H1 (cell line): ENCODE results near the gene NME1. TPM values are rescaled to one million over a fixed set of nuclear protein-coding genes. Genes with fewer than 3 reads are reported as not detected.

ENCODE experiments used
- CTCF ChIA-PET: fragments of 300-600 bp; sonication (Branson Sonifier 250); formaldehyde crosslinking; loops from one replicate; lab custom pipeline; 2021; ENCODE audit not compliant: partially characterized antibody; lab: Charles Lee
- POLR2A ChIA-PET: fragments of 300-600 bp; sonication (Branson Sonifier 250); formaldehyde crosslinking; loops from one replicate; lab custom pipeline; 2021; ENCODE audit warnings: inconsistent platforms; ENCODE audit not compliant: partially characterized antibody; lab: Charles Lee
- DNase-seq, 2 experiments: peaks; one replicate each; pipeline versions ENCODE4 v3.0.0 to v3.0.0-alpha.2; 2010 to 2022; ENCODE audit warnings: low spot score in 2 of 2, low read depth in 1 of 2, mixed read lengths in 1 of 2
- FAIRE-seq: peaks from 2 replicates; lab custom pipeline; 2011; peaks lifted over from hg19 to GRCh38; lab: Jason Lieb, UNC
- H2AFZ ChIP-seq: 2 replicates; pipeline ENCODE4 v1.8.1; 2012; ENCODE audit warnings: low read length, inconsistent platforms
- H2AK5ac ChIP-seq: 2 replicates; pipeline ENCODE4 v1.6.1; 2013; ENCODE audit warnings: low read depth, low read length
- H2BK120ac ChIP-seq: replicated peaks from 2 replicates; pipeline ENCODE3; 2013; ENCODE audit warnings: low read depth, low read length, inconsistent platforms
- H2BK12ac ChIP-seq: 2 replicates; pipeline ENCODE4 v1.6.1; 2013; ENCODE audit warnings: low read depth, low read length
- H2BK15ac ChIP-seq: 2 replicates; pipeline ENCODE4 v1.6.1; 2013; ENCODE audit warnings: low read length
- H2BK20ac ChIP-seq: 2 replicates; pipeline ENCODE4 v1.6.1; 2013; ENCODE audit warnings: low read length
- H2BK5ac ChIP-seq: 2 replicates; pipeline ENCODE4 v1.6.1; 2013; ENCODE audit warnings: low read depth, low read length
- H3K14ac ChIP-seq: 2 replicates; pipeline ENCODE4 v1.6.1; 2013; ENCODE audit warnings: inconsistent platforms; ENCODE audit not compliant: insufficient read length
- H3K18ac ChIP-seq: 2 replicates; pipeline ENCODE4 v1.6.1; 2013; ENCODE audit warnings: low read length; ENCODE audit errors: extremely low read depth
- H3K23ac ChIP-seq: 2 replicates; pipeline ENCODE4 v1.6.1; 2013; ENCODE audit warnings: inconsistent platforms; ENCODE audit not compliant: insufficient read length
- H3K23me2 ChIP-seq: 2 replicates; pipeline ENCODE4 v1.6.1; 2013; ENCODE audit warnings: low read depth, low read length
- H3K27ac ChIP-seq: 2 replicates; pipeline ENCODE4 v1.6.1; 2011; ENCODE audit warnings: low read depth, low read length, inconsistent platforms
- H3K27me3 ChIP-seq, 4 experiments: replicated peaks in 1 of 4; 1 replicate in 1 of 4; 2 replicates in 3 of 4; pipeline versions ENCODE4 v1.6.1 to v1.8.1; 2011 to 2013; ENCODE audit warnings: low read length in 3 of 4, mild to moderate bottlenecking in 3 of 4, inconsistent platforms in 2 of 4, mixed read lengths in 2 of 4, moderate library complexity in 1 of 4; ENCODE audit not compliant: control insufficient read depth in 3 of 4, insufficient read depth in 3 of 4; ENCODE audit errors: extremely low read depth in 1 of 4
- H3K36me3 ChIP-seq, 4 experiments: 2 replicates each; pipeline versions ENCODE4 v1.6.1 to v1.8.1; 2011 to 2013; ENCODE audit warnings: mild to moderate bottlenecking in 4 of 4, low read length in 3 of 4, moderate library complexity in 2 of 4, control low read depth in 1 of 4, inconsistent platforms in 1 of 4; ENCODE audit not compliant: insufficient read depth in 4 of 4, control insufficient read depth in 2 of 4
- H3K4ac ChIP-seq: replicated peaks from 2 replicates; pipeline ENCODE3; 2013; ENCODE audit warnings: low read length, low read depth, mixed read lengths, inconsistent platforms; ENCODE audit not compliant: insufficient read length
- H3K4me1 ChIP-seq, 4 experiments: replicated peaks in 1 of 4; 1 replicate in 1 of 4; 2 replicates in 3 of 4; pipeline versions ENCODE4 v1.6.1 to v1.8.1; 2011 to 2013; ENCODE audit warnings: low read length in 3 of 4, inconsistent platforms in 2 of 4, mixed read lengths in 1 of 4; ENCODE audit not compliant: insufficient read depth in 4 of 4, control insufficient read depth in 3 of 4
- H3K4me2 ChIP-seq, 2 experiments: 2 replicates each; pipeline versions ENCODE4 v1.6.1 to v1.8.1; 2011 to 2013; ENCODE audit warnings: low read depth in 2 of 2, low read length in 2 of 2, control low read depth in 1 of 2, inconsistent platforms in 1 of 2, mild to moderate bottlenecking in 1 of 2; ENCODE audit not compliant: insufficient read depth in 1 of 2
- H3K4me3 ChIP-seq, 4 experiments: fragments of 200-600, 300-600 bp in 1 of 4; sonication (generic), shearing (Covaris generic), sonication (Bioruptor Twin) in 1 of 4; 2 replicates each; pipeline versions ENCODE4 v1.5.1 to v1.8.1; 2011 to 2016; ENCODE audit warnings: low read length in 4 of 4, low read depth in 3 of 4, control low read depth in 2 of 4, inconsistent platforms in 2 of 4, mild to moderate bottlenecking in 2 of 4, mixed read lengths in 1 of 4, moderate library complexity in 1 of 4; ENCODE audit not compliant: insufficient read depth in 2 of 4; ENCODE audit errors: extremely low read depth in 1 of 4
- H3K56ac ChIP-seq: replicated peaks from 2 replicates; pipeline ENCODE3; 2013; ENCODE audit warnings: low read depth, mild to moderate bottlenecking, mixed read lengths, low read length, inconsistent platforms; ENCODE audit not compliant: insufficient read length
- H3K79me1 ChIP-seq: 2 replicates; pipeline ENCODE4 v1.6.1; 2013; ENCODE audit warnings: low read depth, low read length, control low read depth
- H3K79me2 ChIP-seq, 2 experiments: 2 replicates each; pipeline versions ENCODE4 v1.6.1 to v1.8.1; 2012 to 2013; ENCODE audit warnings: low read length in 2 of 2, mild to moderate bottlenecking in 2 of 2, inconsistent platforms in 1 of 2; ENCODE audit not compliant: insufficient read depth in 2 of 2, control insufficient read depth in 1 of 2
- H3K9ac ChIP-seq, 4 experiments: replicated peaks in 1 of 4; 1 replicate in 1 of 4; 2 replicates in 3 of 4; pipeline versions ENCODE4 v1.6.1 to v1.8.1; 2011 to 2013; ENCODE audit warnings: low read depth in 3 of 4, low read length in 3 of 4, control low read depth in 2 of 4, mild to moderate bottlenecking in 2 of 4, moderate library complexity in 2 of 4, inconsistent platforms in 1 of 4; ENCODE audit errors: extremely low read depth in 1 of 4
- H3K9me3 ChIP-seq, 2 experiments: 2 replicates each; pipeline versions ENCODE4 v1.6.1 to v1.8.1; 2012 to 2013; ENCODE audit warnings: mild to moderate bottlenecking in 2 of 2, moderate library complexity in 2 of 2, control low read depth in 1 of 2, inconsistent platforms in 1 of 2, low read depth in 1 of 2, low read length in 1 of 2, mixed read lengths in 1 of 2; ENCODE audit not compliant: insufficient read depth in 2 of 2
- H4K20me1 ChIP-seq, 2 experiments: replicated peaks in 1 of 2; 2 replicates each; pipeline versions ENCODE3 to v1.8.1; 2011 to 2013; ENCODE audit warnings: inconsistent platforms in 2 of 2, low read length in 2 of 2, mild to moderate bottlenecking in 1 of 2; ENCODE audit not compliant: insufficient read depth in 2 of 2, control insufficient read depth in 1 of 2
- H4K5ac ChIP-seq: 2 replicates; pipeline ENCODE4 v1.6.1; 2013; ENCODE audit warnings: low read length, low read depth, mixed read lengths, inconsistent platforms; ENCODE audit not compliant: insufficient read length
- H4K8ac ChIP-seq: 2 replicates; pipeline ENCODE4 v1.8.0; 2013; ENCODE audit warnings: mild to moderate bottlenecking, moderate library complexity, low read length, inconsistent platforms; ENCODE audit not compliant: insufficient read depth; ENCODE audit errors: extremely low read depth
- H4K91ac ChIP-seq: replicated peaks from 2 replicates; pipeline ENCODE3; 2013; ENCODE audit warnings: low read length, mixed read lengths, inconsistent platforms; ENCODE audit not compliant: insufficient read length
- CEBPB ChIP-seq: IDR thresholded peaks from 2 replicates; pipeline ENCODE4 v1.6.1; 2012; ENCODE audit warnings: low read depth, low read length
- E2F6 ChIP-seq: IDR thresholded peaks from 2 replicates; pipeline ENCODE4 v1.6.1; 2012; ENCODE audit warnings: inconsistent platforms
- EZH2 ChIP-seq: fragments of 200-600 bp; sonication (generic); IDR thresholded peaks from 2 replicates; pipeline ENCODE4 v1.7.1; 2012; ENCODE audit warnings: low read depth, mild to moderate bottlenecking, moderate library complexity, low read length, inconsistent platforms; ENCODE audit not compliant: severe bottlenecking
- POLR2A ChIP-seq, 2 experiments: IDR thresholded peaks; 1 replicate in 1 of 2; 2 replicates in 1 of 2; pipeline ENCODE4 v1.6.1; 2011; ENCODE audit warnings: low read depth in 2 of 2, low read length in 2 of 2, mild to moderate bottlenecking in 2 of 2; ENCODE audit errors: control extremely low read depth in 1 of 2
- POLR2AphosphoS5 ChIP-seq: IDR thresholded peaks from 2 replicates; pipeline ENCODE4 v1.6.1; 2011; ENCODE audit warnings: low read depth, low read length
- WGBS, 2 experiments: shearing (Covaris generic) in 1 of 2; methylation state at CpG; one replicate each; pipeline versions ENCODE4 v1.1.6 to v1.1.7; 2013 to 2015; ENCODE audit warnings: low lambda C conversion rate in 2 of 2, mixed read lengths in 2 of 2, inconsistent platforms in 1 of 2, low coverage in 1 of 2, missing lambda C conversion rate in 1 of 2; ENCODE audit not compliant: insufficient replicate concordance in 2 of 2, insufficient coverage in 1 of 2, insufficient read length in 1 of 2; ENCODE audit errors: extremely low coverage in 1 of 2, missing lambda C conversion rate in 1 of 2; 5-methylcytosine and 5-hydroxymethylcytosine counted together
- polyA plus RNA-seq, 7 experiments: library from polyadenylated mRNA; depleted of rRNA in 3 of 7; stranded (reverse) in 5 of 7; unstranded in 2 of 7; fragments of >200 nt in 5 of 7; fragments of 200-250 nt in 2 of 7; gene quantifications; 1 replicate in 5 of 7; 2 replicates in 1 of 7; 4 replicates in 1 of 7; pipeline versions ENCODE4 v1.2.1 to v1.2.3, GENCODE V29; 2011 to 2013; ENCODE audit warnings: missing spikeins in 2 of 7, mixed read lengths in 2 of 7
- total RNA-seq: library from RNA; stranded (reverse); fragmentation: NEBNext Ultra II Directional; extraction: Animal tissue kit (Norgen Biotek cat#: 25700); gene quantifications from 2 replicates; pipeline ENCODE4 v1.2.1, GENCODE V29; 2021

NME1 gene
- total and polyA plus RNA-seq, 2 of the 8 experiments (the other 6 are each of a cell fraction or from before 2014, with no cell fraction given), result 307 to 380 TPM

GRCh38 chr17:51164911-51165679 lies 11.7 kb downstream of the NME1 start:
- no peak overlapping the region for H3K4ac ChIP-seq
- peaks cover 0 to 13% of the 10 kb centered on the region in 2 experiments; a peak in 2 of 4 replicates for H3K79me2 ChIP-seq
- no peak overlapping the region for H2BK15ac ChIP-seq
- no peak overlapping the region for H2AFZ ChIP-seq
- peak overlapping the region; percentile 65 to 95 (median 92); a peak in 7 of 8 replicates for H3K4me3 ChIP-seq
- 49% methylated on average over 16 of the region's 16 CpGs; no CpG with 5 or more reads in 1 of the 2 experiments for WGBS, 2 experiments
- peaks cover 12 to 57% (median 41%) of the 10 kb centered on the region in 4 experiments for H3K36me3 ChIP-seq
- H4K91ac ChIP-seq, result no peak overlapping the region
- TF ChIP-seq EZH2 (no peak), POLR2AphosphoS5 (peak; percentile 36; the same call in 1 of the 2 replicates), CEBPB (no peak), POLR2A (IDR thresholded peaks at IDR 0.05; ENCODE audit: control extremely low read depth in 1 of 2, low read depth in 2 of 2, low read length in 2 of 2) (0 out of 3 replicates have a peak, but pooled peaks of 1 of the 2 experiments have one; percentile 12), E2F6 (no peak)
- FAIRE-seq (no peak), DNase-seq (no peak)
- no peak overlapping the region for H3K56ac ChIP-seq
- no peak overlapping the region for H3K9ac ChIP-seq
- ChIA-PET CTCF (interaction anchor here (0.9 to 2.5 kb wide), 6 partner anchors 10 to 163 kb away, joined by 3 to 7 read pairs (median 4); partner anchors contain the start of gene NME1), POLR2A (interaction anchor here (0.7 to 6.0 kb wide), 13 partner anchors 9 to 446 kb away, joined by 3 to 82 read pairs (median 5); partner anchors contain the start of genes LUC7L3, MBTD1, NME1 and SPAG9)
- peak overlapping the region; percentile 94; the same call in 1 of the 2 replicates for H2BK5ac ChIP-seq
- no peak overlapping the region for H3K14ac ChIP-seq
- no peak overlapping the region for H2BK20ac ChIP-seq
- H2BK12ac ChIP-seq, result no peak overlapping the region
- H3K27me3 ChIP-seq, result no peaks in the 10 kb centered on the region
- H3K27ac ChIP-seq, result no peak overlapping the region
- no peak overlapping the region for H2AK5ac ChIP-seq
- no peak overlapping the region for H4K8ac ChIP-seq
- H3K23ac ChIP-seq, result no peak overlapping the region
- peaks cover 0 to 9% (median 3%) of the 10 kb centered on the region in 4 experiments; a peak in 4 of 7 replicates for H3K4me1 ChIP-seq
- H3K18ac ChIP-seq, result no peak overlapping the region
- peaks cover 0 to 7% of the 10 kb centered on the region in 2 experiments for H4K20me1 ChIP-seq
- H3K4me2 ChIP-seq, result peak overlapping the region; percentile 89 to 97
- H3K9me3 ChIP-seq, result no peaks in the 10 kb centered on the region
- peaks cover 9% of the 10 kb centered on the region for H3K23me2 ChIP-seq
- no peaks in the 10 kb centered on the region; the same call in 1 of the 2 replicates for H3K79me1 ChIP-seq
- no peak overlapping the region for H2BK120ac ChIP-seq
- no peak overlapping the region for H4K5ac ChIP-seq
